ENCODE measurements around the gene EPHA8.

Gene EPHA8

GRCh38 chr1:22563671-22564602 lies 648 bp downstream of the EPHA8 start:
- 6% methylated on average over 44 of the region's 57 CpGs for WGBS (ENCODE audit: insufficient coverage)
- Histone ChIP-seq H3K27ac (ENCODE audit: insufficient read depth in 1 of 2, low read depth in 1 of 2, low read length in 2 of 2, poor library complexity in 1 of 2, severe bottlenecking in 2 of 2) (no peak overlapping the region), H3K4me3 (ENCODE audit: control insufficient read depth in 1 of 7, extremely low read depth in 1 of 7, insufficient read depth in 4 of 7, low read depth in 2 of 7, low read length in 6 of 7) (no peak overlapping the region), H3K36me3 (ENCODE audit: control insufficient read depth in 4 of 4, insufficient read depth in 4 of 4, low read length in 3 of 4) (no peaks in the 10 kb centered on the region), H3K27me3 (replicated peaks in 2 of 5; ENCODE audit: control insufficient read depth in 4 of 5, insufficient read depth in 5 of 5, low read length in 4 of 5) (peaks cover 0 to 93% (median 32%) of the 10 kb centered on the region in 5 experiments), H3K9me3 (ENCODE audit: control extremely low read depth in 1 of 5, control insufficient read depth in 4 of 5, insufficient read depth in 2 of 5, low read depth in 1 of 5, low read length in 4 of 5) (no peaks in the 10 kb centered on the region), H3K4me1 (ENCODE audit: control extremely low read depth in 1 of 4, control insufficient read depth in 4 of 4, insufficient read depth in 4 of 4, low read length in 3 of 4) (peaks cover 0 to 6% (median 2%) of the 10 kb centered on the region in 4 experiments)
- CTCF ChIA-PET, result no interaction called here
- no peak for DNase-seq
- POLR2A ChIA-PET, result no interaction called here

DNA sequence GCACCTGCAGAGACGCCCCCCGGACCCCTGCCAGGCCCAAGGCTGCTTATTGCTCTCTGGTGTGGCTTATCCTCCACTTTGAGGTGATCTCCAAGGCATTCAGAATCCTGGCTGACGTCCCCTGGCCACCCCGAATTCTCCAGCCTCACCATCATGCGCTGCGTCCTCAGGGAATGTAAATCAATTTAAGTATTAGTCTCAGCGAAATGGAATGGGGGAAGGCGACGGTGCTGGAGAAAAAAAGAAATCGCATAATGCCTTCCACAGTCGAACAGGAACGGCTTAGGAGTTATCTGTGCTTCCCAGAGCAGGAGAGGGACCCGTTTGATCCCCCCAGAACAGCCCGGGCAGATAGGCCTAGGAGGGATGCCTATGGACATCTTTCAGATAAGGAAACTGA lies 2.9 kb downstream of the EPHA8 start:
- H3K36me3 ChIP-seq (ENCODE audit: control insufficient read depth in 4 of 4, insufficient read depth in 4 of 4, low read length in 3 of 4), result no peaks in the 10 kb centered on the region
- 87% methylated on average over 12 of the region's 14 CpGs for WGBS (ENCODE audit: insufficient coverage)
- CTCF ChIA-PET, result no interaction called here

GRCh38 chr1:22567197-22567596 lies 3.9 kb downstream of the EPHA8 start:
- WGBS (ENCODE audit: insufficient coverage), result 59% methylated on average over 5 of the region's 14 CpGs
- Histone ChIP-seq H3K36me3 (ENCODE audit: control insufficient read depth in 4 of 4, insufficient read depth in 4 of 4, low read length in 3 of 4) (no peaks in the 10 kb centered on the region), H3K4me1 (ENCODE audit: control extremely low read depth in 1 of 4, control insufficient read depth in 4 of 4, insufficient read depth in 4 of 4, low read length in 3 of 4) (peaks cover 0 to 6% (median 2%) of the 10 kb centered on the region in 4 experiments), H3K9me3 (ENCODE audit: control extremely low read depth in 1 of 5, control insufficient read depth in 4 of 5, insufficient read depth in 2 of 5, low read depth in 1 of 5, low read length in 4 of 5) (no peaks in the 10 kb centered on the region), H3K4me3 (ENCODE audit: control insufficient read depth in 1 of 7, extremely low read depth in 1 of 7, insufficient read depth in 4 of 7, low read depth in 2 of 7, low read length in 6 of 7) (no peak overlapping the region), H3K27me3 (replicated peaks in 2 of 5; ENCODE audit: control insufficient read depth in 4 of 5, insufficient read depth in 5 of 5, low read length in 4 of 5) (peaks cover 0 to 72% (median 20%) of the 10 kb centered on the region in 5 experiments), H3K27ac (ENCODE audit: insufficient read depth in 1 of 2, low read depth in 1 of 2, low read length in 2 of 2, poor library complexity in 1 of 2, severe bottlenecking in 2 of 2) (no peak overlapping the region)
- ChIA-PET POLR2A (no interaction called here), CTCF (no interaction called here)
- no peak for DNase-seq

More for the DNA sequence above, 2.9 kb downstream of the EPHA8 start:
- H3K27me3 ChIP-seq (replicated peaks in 2 of 5; ENCODE audit: control insufficient read depth in 4 of 5, insufficient read depth in 5 of 5, low read length in 4 of 5), result peaks cover 0 to 75% (median 26%) of the 10 kb centered on the region in 5 experiments
- no peaks in the 10 kb centered on the region for H3K9me3 ChIP-seq (ENCODE audit: control extremely low read depth in 1 of 5, control insufficient read depth in 4 of 5, insufficient read depth in 2 of 5, low read depth in 1 of 5, low read length in 4 of 5)
- POLR2A ChIA-PET, result no interaction called here
- no peak overlapping the region for H3K4me3 ChIP-seq (ENCODE audit: control insufficient read depth in 1 of 7, extremely low read depth in 1 of 7, insufficient read depth in 4 of 7, low read depth in 2 of 7, low read length in 6 of 7)
- peaks cover 0 to 6% (median 2%) of the 10 kb centered on the region in 4 experiments for H3K4me1 ChIP-seq (ENCODE audit: control extremely low read depth in 1 of 4, control insufficient read depth in 4 of 4, insufficient read depth in 4 of 4, low read length in 3 of 4)
- DNase-seq, result no peak
- H3K27ac ChIP-seq (ENCODE audit: insufficient read depth in 1 of 2, low read depth in 1 of 2, low read length in 2 of 2, poor library complexity in 1 of 2, severe bottlenecking in 2 of 2), result no peak overlapping the region

- Histone ChIP-seq H3K9me3 (ENCODE audit: control extremely low read depth in 1 of 5, control insufficient read depth in 4 of 5, insufficient read depth in 2 of 5, low read depth in 1 of 5, low read length in 4 of 5) (no peaks in the 10 kb centered on the region), H3K36me3 (ENCODE audit: control insufficient read depth in 4 of 4, insufficient read depth in 4 of 4, low read length in 3 of 4) (no peaks in the 10 kb centered on the region), H3K4me1 (ENCODE audit: control extremely low read depth in 1 of 4, control insufficient read depth in 4 of 4, insufficient read depth in 4 of 4, low read length in 3 of 4) (peaks cover 0 to 3% (median 1%) of the 10 kb centered on the region in 4 experiments), H3K27me3 (replicated peaks in 2 of 5; ENCODE audit: control insufficient read depth in 4 of 5, insufficient read depth in 5 of 5, low read length in 4 of 5) (peaks cover 0 to 70% (median 15%) of the 10 kb centered on the region in 5 experiments), H3K27ac (ENCODE audit: insufficient read depth in 1 of 2, low read depth in 1 of 2, low read length in 2 of 2, poor library complexity in 1 of 2, severe bottlenecking in 2 of 2) (no peak overlapping the region), H3K4me3 (ENCODE audit: control insufficient read depth in 1 of 7, extremely low read depth in 1 of 7, insufficient read depth in 4 of 7, low read depth in 2 of 7, low read length in 6 of 7) (no peak overlapping the region)
- peak in 2 of 3 donors; percentile 7 to 24 for DNase-seq
- WGBS (ENCODE audit: insufficient coverage), result 78% methylated on average over 5 of the region's 6 CpGs
- ChIA-PET CTCF (no interaction called here), POLR2A (no interaction called here)
Observed at GRCh38 chr1:22567994-22568393, 4.7 kb downstream of the EPHA8 start.

GRCh38 chr1:22569269-22569668 lies 6.0 kb downstream of the EPHA8 start:
- peaks cover 0 to 69% (median 12%) of the 10 kb centered on the region in 5 experiments for H3K27me3 ChIP-seq (replicated peaks in 2 of 5; ENCODE audit: control insufficient read depth in 4 of 5, insufficient read depth in 5 of 5, low read length in 4 of 5)
- no peaks in the 10 kb centered on the region for H3K9me3 ChIP-seq (ENCODE audit: control extremely low read depth in 1 of 5, control insufficient read depth in 4 of 5, insufficient read depth in 2 of 5, low read depth in 1 of 5, low read length in 4 of 5)
- WGBS (ENCODE audit: insufficient coverage), result 91% methylated on average over 7 of the region's 7 CpGs
- ChIA-PET POLR2A (no interaction called here), CTCF (no interaction called here)
- no peak overlapping the region for H3K27ac ChIP-seq (ENCODE audit: insufficient read depth in 1 of 2, low read depth in 1 of 2, low read length in 2 of 2, poor library complexity in 1 of 2, severe bottlenecking in 2 of 2)
- no peaks in the 10 kb centered on the region for H3K36me3 ChIP-seq (ENCODE audit: control insufficient read depth in 4 of 4, insufficient read depth in 4 of 4, low read length in 3 of 4)
- no peaks in the 10 kb centered on the region for H3K4me1 ChIP-seq (ENCODE audit: control extremely low read depth in 1 of 4, control insufficient read depth in 4 of 4, insufficient read depth in 4 of 4, low read length in 3 of 4)
- no peak for DNase-seq
- no peak overlapping the region for H3K4me3 ChIP-seq (ENCODE audit: control insufficient read depth in 1 of 7, extremely low read depth in 1 of 7, insufficient read depth in 4 of 7, low read depth in 2 of 7, low read length in 6 of 7)

DNA sequence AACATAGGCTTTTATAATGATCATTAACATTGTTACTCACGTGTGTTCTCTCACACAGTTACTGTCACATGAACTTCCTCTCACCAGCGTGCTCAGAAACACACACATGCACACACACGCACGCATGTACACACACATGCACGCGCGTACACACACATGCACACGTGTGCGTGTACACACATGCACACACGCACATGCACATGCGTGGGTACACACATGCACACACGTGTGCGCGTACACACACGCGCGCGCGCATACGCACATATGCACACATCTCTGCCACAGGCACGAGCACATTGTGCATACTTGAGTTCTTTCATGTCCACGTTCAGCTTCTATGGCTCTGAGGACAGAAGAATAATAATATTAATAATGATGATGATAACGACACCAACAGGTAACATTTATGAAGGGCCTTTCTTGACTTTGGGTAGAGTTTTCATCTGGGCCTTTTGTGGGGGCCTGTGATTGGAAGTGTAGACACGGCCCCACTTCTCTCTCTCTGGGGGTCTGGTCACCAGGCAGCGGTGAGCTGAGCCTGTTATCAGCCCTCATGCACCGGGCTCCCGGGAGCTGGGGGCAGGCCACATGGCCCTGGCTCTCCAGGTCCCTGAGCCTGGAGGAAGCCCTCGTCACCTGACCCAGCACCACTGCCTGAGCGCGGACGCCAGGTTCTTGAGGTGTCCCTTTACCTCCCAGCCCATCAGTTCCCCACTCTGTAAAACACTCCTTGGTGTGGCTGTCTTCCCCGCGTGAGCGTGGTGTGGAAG lies 7.0 kb downstream of the EPHA8 start:
- ChIA-PET POLR2A (no interaction called here), CTCF (no interaction called here)
- 88% methylated on average over 28 of the region's 34 CpGs for WGBS (ENCODE audit: insufficient coverage)
- Histone ChIP-seq H3K4me1 (ENCODE audit: control extremely low read depth in 1 of 4, control insufficient read depth in 4 of 4, insufficient read depth in 4 of 4, low read length in 3 of 4) (no peaks in the 10 kb centered on the region), H3K4me3 (ENCODE audit: control insufficient read depth in 1 of 7, extremely low read depth in 1 of 7, insufficient read depth in 4 of 7, low read depth in 2 of 7, low read length in 6 of 7) (no peak overlapping the region), H3K36me3 (ENCODE audit: control insufficient read depth in 4 of 4, insufficient read depth in 4 of 4, low read length in 3 of 4) (no peaks in the 10 kb centered on the region), H3K27me3 (replicated peaks in 2 of 5; ENCODE audit: control insufficient read depth in 4 of 5, insufficient read depth in 5 of 5, low read length in 4 of 5) (peaks cover 0 to 61% (median 9%) of the 10 kb centered on the region in 5 experiments), H3K9me3 (ENCODE audit: control extremely low read depth in 1 of 5, control insufficient read depth in 4 of 5, insufficient read depth in 2 of 5, low read depth in 1 of 5, low read length in 4 of 5) (no peaks in the 10 kb centered on the region), H3K27ac (ENCODE audit: insufficient read depth in 1 of 2, low read depth in 1 of 2, low read length in 2 of 2, poor library complexity in 1 of 2, severe bottlenecking in 2 of 2) (no peak overlapping the region)
- no peak for DNase-seq

DNA sequence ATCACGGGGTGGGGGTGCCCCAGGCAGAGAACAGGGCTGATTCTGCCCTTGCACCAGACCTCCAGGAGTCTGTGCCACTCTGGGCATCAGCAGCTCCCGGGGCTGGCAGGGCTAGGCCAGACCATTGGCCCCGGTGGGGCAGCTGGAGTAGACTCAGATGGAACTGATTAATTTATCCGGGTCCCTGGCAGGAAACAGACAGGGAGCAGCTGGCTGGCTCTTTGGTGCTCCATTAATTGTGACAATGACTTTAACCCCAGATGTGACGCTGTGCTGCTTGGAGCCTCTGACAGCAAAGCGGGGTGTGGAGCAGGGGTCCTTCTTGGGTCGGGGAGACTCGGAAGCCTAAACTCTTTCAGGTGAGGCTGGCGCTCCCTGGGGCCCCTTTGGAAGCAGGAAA lies 9.5 kb downstream of the EPHA8 start:
- H3K4me3 ChIP-seq (ENCODE audit: control insufficient read depth in 1 of 7, extremely low read depth in 1 of 7, insufficient read depth in 4 of 7, low read depth in 2 of 7, low read length in 6 of 7), result no peak overlapping the region
- no peaks in the 10 kb centered on the region for H3K36me3 ChIP-seq (ENCODE audit: control insufficient read depth in 4 of 4, insufficient read depth in 4 of 4, low read length in 3 of 4)
- 71% methylated on average over 9 of the region's 9 CpGs for WGBS (ENCODE audit: insufficient coverage)
- no peak for DNase-seq
- H3K4me1 ChIP-seq (ENCODE audit: control extremely low read depth in 1 of 4, control insufficient read depth in 4 of 4, insufficient read depth in 4 of 4, low read length in 3 of 4), result no peaks in the 10 kb centered on the region
- H3K9me3 ChIP-seq (ENCODE audit: control extremely low read depth in 1 of 5, control insufficient read depth in 4 of 5, insufficient read depth in 2 of 5, low read depth in 1 of 5, low read length in 4 of 5), result peaks cover 0 to 7% (median 0%) of the 10 kb centered on the region in 5 experiments
- CTCF ChIA-PET, result no interaction called here
- H3K27me3 ChIP-seq (replicated peaks in 2 of 5; ENCODE audit: control insufficient read depth in 4 of 5, insufficient read depth in 5 of 5, low read length in 4 of 5), result peaks cover 0 to 36% (median 1%) of the 10 kb centered on the region in 5 experiments
- POLR2A ChIA-PET, result no interaction called here
- no peak overlapping the region for H3K27ac ChIP-seq (ENCODE audit: insufficient read depth in 1 of 2, low read depth in 1 of 2, low read length in 2 of 2, poor library complexity in 1 of 2, severe bottlenecking in 2 of 2)
